GM12878 (cell line): ENCODE data around the gene MAN1B1. TPM values are rescaled to one million over a fixed set of nuclear protein-coding genes. Genes with fewer than 3 reads are reported as not detected.

ENCODE experiments used
- ATAC-seq: fragments of 200-7000 bp; cut with Tn5 transposase; 3 replicates; pipeline ENCODE4 v1.9.1; 2020; ENCODE audit warnings: mild to moderate bottlenecking, moderate library complexity
- BruUV-seq: library from RNA; stranded (reverse); fragments of 400-500 nt; replicated peaks from 2 replicates; lab custom pipeline; 2021; lab: Mats Ljungman, UMichigan
- CTCF ChIA-PET: fragments of 300-600 bp; sonication (Branson Sonifier 250); formaldehyde crosslinking; extraction: SDS; loops from one replicate; lab custom pipeline; 2021; ENCODE audit warnings: inconsistent platforms; lab: Yijun Ruan, JAX
- POLR2A ChIA-PET: fragments of 350-600 bp; formaldehyde crosslinking; extraction: SDS; loops from one replicate; lab custom pipeline; 2021; ENCODE audit warnings: inconsistent platforms; lab: Charles Lee
- RAD21 ChIA-PET: fragments of 300-600 bp; sonication (Branson Sonifier 250); formaldehyde crosslinking; loops from one replicate; lab custom pipeline; 2023; ENCODE audit warnings: antibody characterized with exemption; ENCODE audit not compliant: unreplicated experiment; lab: Charles Lee
- SMC1A ChIA-PET: fragments of 300-600 bp; sonication (Branson Sonifier 250); formaldehyde crosslinking; loops from one replicate; lab custom pipeline; 2023; ENCODE audit not compliant: unreplicated experiment, uncharacterized antibody; lab: Charles Lee
- DNase-seq: peaks from one replicate; pipeline ENCODE4 v3.0.0-alpha.2; 2011; ENCODE audit warnings: low read depth, low spot score
- FAIRE-seq: peaks from 3 replicates; lab custom pipeline; 2011; peaks lifted over from hg19 to GRCh38; lab: Jason Lieb, UNC
- H2AFZ ChIP-seq: 2 replicates; pipeline ENCODE4 v1.6.0; 2011; ENCODE audit warnings: low read depth, low read length, control low read depth; ENCODE audit not compliant: control insufficient read depth
- H3K27ac ChIP-seq: 2 replicates; pipeline ENCODE4 v1.5.1; 2011; ENCODE audit warnings: control low read depth; ENCODE audit not compliant: control insufficient read depth, insufficient read depth
- H3K27me3 ChIP-seq, 2 experiments: replicated peaks in 1 of 2; 2 replicates each; pipeline versions ENCODE4 v1.6.0 to v1.6.1; 2011; ENCODE audit warnings: low read length in 1 of 2; ENCODE audit not compliant: control insufficient read depth in 2 of 2, insufficient read depth in 2 of 2
- H3K36me3 ChIP-seq, 2 experiments: 2 replicates each; pipeline ENCODE4 v1.5.1; 2011; ENCODE audit warnings: low read length in 1 of 2; ENCODE audit not compliant: control insufficient read depth in 2 of 2, insufficient read depth in 2 of 2
- H3K4me1 ChIP-seq: 2 replicates; pipeline ENCODE4 v1.6.1; 2011; ENCODE audit warnings: mild to moderate bottlenecking, low read length, moderate library complexity, mixed read lengths; ENCODE audit not compliant: control insufficient read depth, insufficient read depth
- H3K4me2 ChIP-seq: 2 replicates; pipeline ENCODE4 v1.6.0; 2011; ENCODE audit warnings: control low read depth; ENCODE audit not compliant: control insufficient read depth, insufficient read depth
- H3K4me3 ChIP-seq: fragments of 200-600 bp; sonication (generic); 2 replicates; pipeline ENCODE4 v1.5.1; 2016
- H3K79me2 ChIP-seq: 2 replicates; pipeline ENCODE4 v1.6.0; 2011; ENCODE audit warnings: low read length; ENCODE audit not compliant: control insufficient read depth, insufficient read depth
- H3K9ac ChIP-seq: 2 replicates; pipeline ENCODE4 v1.8.0; 2011; ENCODE audit warnings: low read length, control low read depth, mixed read lengths; ENCODE audit not compliant: control insufficient read depth, insufficient read depth
- H3K9me3 ChIP-seq: replicated peaks from 3 replicates; pipeline ENCODE4 v1.5.1; 2011; ENCODE audit warnings: mild to moderate bottlenecking, low read length; ENCODE audit not compliant: control insufficient read depth, insufficient read depth
- H4K20me1 ChIP-seq: 2 replicates; pipeline ENCODE4 v1.6.0; 2011; ENCODE audit not compliant: control insufficient read depth, insufficient read depth
- CBX3 ChIP-seq: fragments of 200-600 bp; sonication (generic); IDR thresholded peaks from 2 replicates; pipeline ENCODE4 v1.6.1; 2016; ENCODE audit warnings: low read depth, borderline replicate concordance
- EP300 ChIP-seq, 2 experiments: fragments of 150-350 bp in 1 of 2; IDR thresholded peaks; 2 replicates each; pipeline ENCODE4 v1.6.1; 2011 to 2012; ENCODE audit warnings: low read depth in 2 of 2, low read length in 2 of 2, borderline replicate concordance in 1 of 2, improper control_type of control experiment in 1 of 2, inconsistent platforms in 1 of 2; ENCODE audit not compliant: control insufficient read depth in 1 of 2
- ESRRA ChIP-seq: IDR thresholded peaks from 2 replicates; pipeline ENCODE4 v1.6.1; 2012; ENCODE audit warnings: mild to moderate bottlenecking, low read length, improper control_type of control experiment
- GABPA ChIP-seq: IDR thresholded peaks from 2 replicates; pipeline ENCODE4 v1.6.1; 2014; ENCODE audit warnings: antibody characterized with exemption, low read depth, mild to moderate bottlenecking, inconsistent platforms
- HSF1 ChIP-seq: fragments of 150-350 bp; IDR thresholded peaks from 2 replicates; pipeline ENCODE4 v1.6.1; 2014; ENCODE audit warnings: mild to moderate bottlenecking, low read depth, low read length
- IRF5 ChIP-seq: fragments of 450-650 bp; IDR thresholded peaks from 2 replicates; pipeline ENCODE4 v1.6.1; 2017; ENCODE audit warnings: borderline replicate concordance
- NFYB ChIP-seq: IDR thresholded peaks from 2 replicates; pipeline ENCODE4 v1.6.1; 2011; ENCODE audit warnings: low read depth, mild to moderate bottlenecking, low read length, improper control_type of control experiment, moderate library complexity; ENCODE audit not compliant: insufficient read depth
- RCOR1 ChIP-seq: conservative IDR thresholded peaks from 2 replicates; pipeline ENCODE4 v1.6.1; 2012; ENCODE audit warnings: low read depth, low read length, improper control_type of control experiment
- SUZ12 ChIP-seq: fragments of 200-600 bp; sonication (generic); IDR thresholded peaks from one replicate; pipeline ENCODE4 v1.6.1; 2018; ENCODE audit warnings: antibody characterized with exemption, mild to moderate bottlenecking; ENCODE audit not compliant: unreplicated experiment
- ZBTB11 ChIP-seq: fragments of 450-650 bp; formaldehyde crosslinking; IDR thresholded peaks from 2 replicates; pipeline ENCODE4 v1.5.0; 2022; ENCODE audit warnings: mild to moderate bottlenecking, missing genetic modification characterization
- ZBTB33 ChIP-seq: fragments of 450-650 bp; IDR thresholded peaks from 2 replicates; pipeline ENCODE4 v1.6.1; 2017; ENCODE audit warnings: mild to moderate bottlenecking
- WGBS: methylation state at CpG from one replicate; pipeline ENCODE4 v1.1.6; 2016; ENCODE audit warnings: low lambda C conversion rate; ENCODE audit not compliant: insufficient replicate concordance, insufficient coverage; ENCODE audit errors: missing lambda C conversion rate; 5-methylcytosine and 5-hydroxymethylcytosine counted together
- in situ Hi-C: fragments of 300-500 bp; cut with MboI; formaldehyde crosslinking; loops from 9 replicates; pipeline ENCODE4 v1.14.3; 2018; ENCODE audit warnings: mixed read lengths
- intact Hi-C: fragments of 100-400 bp; cut with micrococcal nuclease; formaldehyde crosslinking; loops from one replicate; pipeline ENCODE4 v1.14.2; 2022; ENCODE audit not compliant: unreplicated experiment
- polyA plus RNA-seq, 11 experiments: library from polyadenylated mRNA; depleted of rRNA in 4 of 11; unstranded in 6 of 11; stranded (reverse) in 5 of 11; fragments of >200 nt; fragmentation: Nextera tagmentation in 4 of 11; fragmentation: Illumina TruSeq in 1 of 11; extraction: Ambion mirVana in 4 of 11; extraction: Trizol in 1 of 11; gene quantifications; 1 replicate in 1 of 11; 2 replicates in 10 of 11; pipeline versions ENCODE4 v1.2.1 to v1.2.3, GENCODE V29; 2011 to 2016; ENCODE audit warnings: inconsistent platforms in 2 of 11, missing spikeins in 2 of 11, low read depth in 1 of 11
- total RNA-seq, 4 experiments: library from RNA; depleted of rRNA in 3 of 4; stranded (reverse); fragments of >200 nt in 3 of 4; fragmentation: Illumina TruSeq in 1 of 4; extraction: Trizol in 1 of 4; gene quantifications; 2 replicates each; pipeline versions ENCODE4 v1.2.1 to v1.2.3, GENCODE V29; 2013 to 2021

MAN1B1 gene
- total and polyA plus RNA-seq, 10 of the 15 experiments (the other 5 are each of a cell fraction or from before 2014, with no cell fraction given) = 0.71 to 34.1 (median 22.7) TPM

- DNase-seq = no peak
- Histone ChIP-seq H3K9ac (no peak overlapping the region), H3K4me2 (no peak overlapping the region), H3K27me3 (peaks cover 5% of the 10 kb centered on the region in 2 experiments), H3K9me3 (no peaks in the 10 kb centered on the region; the same call in 2 of the 3 replicates), H3K27ac (no peak overlapping the region), H3K4me1 (no peaks in the 10 kb centered on the region), H3K4me3 (no peak overlapping the region), H3K36me3 (no peaks in the 10 kb centered on the region), H2AFZ (no peak overlapping the region), H3K79me2 (no peaks in the 10 kb centered on the region), H4K20me1 (no peaks in the 10 kb centered on the region)
- FAIRE-seq = no peak
- WGBS = 8% methylated on average over 4 of the region's 4 CpGs
- ChIA-PET RAD21 (no interaction called here), SMC1A (no interaction called here), CTCF (no interaction called here), POLR2A (no interaction called here)
- intact Hi-C loops = no loop called here
- no peak for ATAC-seq
- BruUV-seq = no TSS peak
- in situ Hi-C loops = no loop called here
- no peak for TF ChIP-seq EP300 (IDR thresholded peaks at IDR 0.05; ENCODE audit: borderline replicate concordance in 1 of 2, control insufficient read depth in 1 of 2, low read depth in 2 of 2, low read length in 2 of 2)
- no peak for TF ChIP-seq ZBTB11 (CRISPR knock-in tag)
- TF ChIP-seq IRF5 = no peak
- TF ChIP-seq CBX3 = no peak
- TF ChIP-seq NFYB = no peak
- TF ChIP-seq HSF1 = no peak
- no peak for TF ChIP-seq RCOR1
- TF ChIP-seq GABPA = no peak
- no peak for TF ChIP-seq SUZ12
- no peak for TF ChIP-seq ESRRA
- TF ChIP-seq ZBTB33 = no peak
Measured at GRCh38 chr9:137143459-137143858, 56.7 kb downstream of the MAN1B1 start.
